H1 (cell line): ENCODE data around the gene RAB34.

ENCODE experiments used
- CTCF ChIP-seq, 3 experiments: IDR thresholded peaks; 1 replicate in 2 of 3; 2 replicates in 1 of 3; pipeline versions ENCODE4 v1.5.1 to v1.6.1; 2011; ENCODE audit warnings: low read length in 3 of 3, mild to moderate bottlenecking in 3 of 3, inconsistent platforms in 2 of 3, low read depth in 1 of 3, moderate library complexity in 1 of 3; ENCODE audit not compliant: insufficient read depth in 1 of 3; ENCODE audit errors: control extremely low read depth in 1 of 3
- EP300 ChIP-seq, 2 experiments: IDR thresholded peaks; 1 replicate in 1 of 2; 2 replicates in 1 of 2; pipeline ENCODE4 v1.6.1; 2011 to 2012; ENCODE audit warnings: low read depth in 2 of 2, low read length in 2 of 2, mild to moderate bottlenecking in 2 of 2, borderline replicate concordance in 1 of 2, inconsistent platforms in 1 of 2, moderate library complexity in 1 of 2
- HDAC2 ChIP-seq, 2 experiments: fragments of 300-600 bp in 1 of 2; sonication (generic) in 1 of 2; IDR thresholded peaks; 2 replicates each; pipeline ENCODE4 v1.6.1; 2011 to 2012; ENCODE audit warnings: low read depth in 2 of 2, low read length in 2 of 2, mild to moderate bottlenecking in 2 of 2, moderate library complexity in 2 of 2, borderline replicate concordance in 1 of 2, inconsistent platforms in 1 of 2
- JUN ChIP-seq: IDR thresholded peaks from 2 replicates; pipeline ENCODE4 v1.6.1; 2011; ENCODE audit warnings: low read depth, mild to moderate bottlenecking, improper control_type of control experiment, low read length
- JUND ChIP-seq: IDR thresholded peaks from 2 replicates; pipeline ENCODE4 v1.6.1; 2011; ENCODE audit warnings: mild to moderate bottlenecking, improper control_type of control experiment, low read length
- MAX ChIP-seq: IDR thresholded peaks from 2 replicates; pipeline ENCODE4 v1.6.1; 2012; ENCODE audit warnings: inconsistent platforms
- POLR2AphosphoS5 ChIP-seq: IDR thresholded peaks from 2 replicates; pipeline ENCODE4 v1.6.1; 2011; ENCODE audit warnings: low read depth, low read length
- RAD21 ChIP-seq, 2 experiments: IDR thresholded peaks in 1 of 2; conservative IDR thresholded peaks in 1 of 2; 2 replicates each; pipeline ENCODE4 v1.6.1; 2011; ENCODE audit warnings: low read depth in 2 of 2, low read length in 2 of 2, improper control_type of control experiment in 1 of 2, inconsistent platforms in 1 of 2, mild to moderate bottlenecking in 1 of 2, moderate library complexity in 1 of 2
- RNF2 ChIP-seq: fragments of 200-900, 300-1000 bp; sonication (generic); IDR thresholded peaks from 2 replicates; pipeline ENCODE4 v1.7.1; 2016; ENCODE audit warnings: borderline replicate concordance, low read depth, mild to moderate bottlenecking, antibody characterized with exemption, low read length; ENCODE audit not compliant: poor library complexity, severe bottlenecking; ENCODE audit errors: missing control alignments
- TAF1 ChIP-seq: IDR thresholded peaks from 2 replicates; pipeline ENCODE4 v1.6.1; 2011; ENCODE audit warnings: mild to moderate bottlenecking, low read depth, low read length
- TAF7 ChIP-seq: optimal IDR thresholded peaks from 2 replicates; pipeline ENCODE3; 2011; ENCODE audit warnings: low read depth, mild to moderate bottlenecking, inconsistent platforms, low read length, moderate library complexity, borderline replicate concordance
- YY1 ChIP-seq: IDR thresholded peaks from 2 replicates; pipeline ENCODE4 v1.6.1; 2011; ENCODE audit warnings: low read depth, mild to moderate bottlenecking, low read length
- ZNF274 ChIP-seq: IDR thresholded peaks from 2 replicates; pipeline ENCODE4 v1.7.0; 2012; ENCODE audit warnings: low read length, borderline replicate concordance; ENCODE audit errors: extremely low read depth

GRCh38 chr17:28744972-28745785 is 27.5 kb upstream of the RAB34 start:
- TF ChIP-seq YY1 (no peak), RNF2 (no peak), JUN (no peak), POLR2AphosphoS5 (peak; percentile 94), TAF7 (no peak), MAX (0 out of 2 replicates have a peak, but pooled peaks have one; percentile 19), CTCF (IDR thresholded peaks at IDR 0.05; ENCODE audit: control extremely low read depth in 1 of 3, insufficient read depth in 1 of 3, low read depth in 1 of 3, low read length in 3 of 3) (no peak), EP300 (IDR thresholded peaks at IDR 0.05; ENCODE audit: borderline replicate concordance in 1 of 2, low read depth in 2 of 2, low read length in 2 of 2) (0 out of 3 replicates have a peak, but pooled peaks of 1 of the 2 experiments have one; percentile 11), RAD21 (IDR thresholded peaks at IDR 0.05 in 1 of 2, conservative IDR thresholded peaks at IDR 0.05 in 1 of 2; ENCODE audit: low read depth in 2 of 2, low read length in 2 of 2) (no peak), HDAC2 (IDR thresholded peaks at IDR 0.05; ENCODE audit: borderline replicate concordance in 1 of 2, low read depth in 2 of 2, low read length in 2 of 2) (peak in 1 of 2 experiments; percentile 43; a peak in 1 of 4 replicates), TAF1 (peak; percentile 66), JUND (no peak), ZNF274 (no peak)
